Measurements from ENCODE around the gene EHBP1L1. TPM values are rescaled to one million over a fixed set of nuclear protein-coding genes. Genes with fewer than 3 reads are reported as not detected.

Gene EHBP1L1
- total RNA-seq, 2 experiments from 2014 or later: 94.0 to 99.4 TPM

GRCh38 chr11:65615950-65616574, 40.2 kb downstream of the EHBP1L1 start:
- Mint-ChIP-seq H3K27me3 (no peaks in the 10 kb centered on the region), H3K36me3 (ENCODE audit: low read depth) (peaks cover 38% of the 10 kb centered on the region), H3K27ac (peak overlapping the region; percentile 97), H3K9me3 (no peaks in the 10 kb centered on the region), H3K4me3 (peak overlapping the region; percentile 93), H3K4me1 (ENCODE audit: low read depth) (peaks cover 39% of the 10 kb centered on the region)
- intact Hi-C loops (cut with micrococcal nuclease): loop anchor here (2.0 kb wide), 1 partner anchor 41 kb away; no protein-coding TSS in a partner anchor
- no peak for TF ChIP-seq CTCF (IDR thresholded peaks at IDR 0.05)
- ChIA-PET CTCF (interaction anchor here (0.9 to 3.4 kb wide), 15 partner anchors 10 to 164 kb away, joined by 3 to 25 read pairs (median 4); partner anchors contain the start of genes AP5B1, EHBP1L1, FAM89B and SIPA1), POLR2A (interaction anchor here (0.9 to 5.3 kb wide), 22 partner anchors 10 to 275 kb away, joined by 3 to 39 read pairs (median 6); partner anchors contain the start of genes KAT5, KCNK7, MALAT1 and MUS81)
- ATAC-seq (no peak), DNase-seq (peak; percentile 66)

GRCh38 chr11:65616575-65617001, 40.7 kb downstream of the EHBP1L1 start:
- no peaks in the 10 kb centered on the region for H3K27me3 Mint-ChIP-seq
- ChIA-PET POLR2A (interaction anchor here (0.8 to 5.3 kb wide), 8 partner anchors 9 to 91 kb away, joined by 3 to 39 read pairs (median 4); partner anchors contain the start of genes SCYL1 and SIPA1), CTCF (interaction anchor here (0.9 to 2.4 kb wide), 9 partner anchors 9 to 114 kb away, joined by 3 to 12 read pairs (median 3); partner anchors contain the start of gene ZNRD2)
- H3K4me3 Mint-ChIP-seq: peak overlapping the region; percentile 93
- peaks cover 39% of the 10 kb centered on the region for H3K36me3 Mint-ChIP-seq (ENCODE audit: low read depth)
- intact Hi-C loops (cut with micrococcal nuclease): no loop called here
- no peaks in the 10 kb centered on the region for H3K9me3 Mint-ChIP-seq
- ATAC-seq: no peak
- no peak for TF ChIP-seq CTCF (IDR thresholded peaks at IDR 0.05)
- peak overlapping the region; percentile 93 for H3K27ac Mint-ChIP-seq
- peaks cover 35% of the 10 kb centered on the region for H3K4me1 Mint-ChIP-seq (ENCODE audit: low read depth)
- peak; percentile 66 for DNase-seq

- Mint-ChIP-seq H3K36me3 (ENCODE audit: low read depth) (peaks cover 38% of the 10 kb centered on the region), H3K27ac (peak overlapping the region; percentile 93), H3K9me3 (no peaks in the 10 kb centered on the region), H3K4me3 (peak overlapping the region; percentile 93), H3K4me1 (ENCODE audit: low read depth) (peaks cover 31% of the 10 kb centered on the region), H3K27me3 (no peaks in the 10 kb centered on the region)
- CTCF ChIA-PET: interaction anchor here (0.9 to 2.4 kb wide), 9 partner anchors 9 to 77 kb away, joined by 3 to 12 read pairs (median 4); partner anchors contain the start of gene ZNRD2
- POLR2A ChIA-PET: interaction anchor here (0.8 to 5.3 kb wide), 7 partner anchors 8 to 46 kb away, joined by 3 to 39 read pairs (median 4); partner anchors contain the start of gene SIPA1
- intact Hi-C loops (cut with micrococcal nuclease): no loop called here
- DNase-seq (no peak), ATAC-seq (no peak)
- no peak for TF ChIP-seq CTCF (IDR thresholded peaks at IDR 0.05)
Observed at GRCh38 chr11:65617136-65617850, 41.4 kb downstream of the EHBP1L1 start.

GRCh38 chr11:65617990-65618751, 42.3 kb downstream of the EHBP1L1 start:
- no peaks in the 10 kb centered on the region for H3K9me3 Mint-ChIP-seq
- POLR2A ChIA-PET: interaction anchor here (0.7 to 5.3 kb wide), 5 partner anchors 11 to 41 kb away, joined by 4 to 39 read pairs (median 5); partner anchors contain the start of gene SIPA1

More at GRCh38 chr11:65617990-65618751, 42.3 kb downstream of the EHBP1L1 start:
- no peak for ATAC-seq
- Mint-ChIP-seq H3K27ac (peak overlapping the region; percentile 74), H3K36me3 (ENCODE audit: low read depth) (peaks cover 34% of the 10 kb centered on the region), H3K27me3 (no peaks in the 10 kb centered on the region), H3K4me1 (ENCODE audit: low read depth) (peaks cover 22% of the 10 kb centered on the region), H3K4me3 (peak overlapping the region; percentile 93)
- DNase-seq: no peak
- intact Hi-C loops (cut with micrococcal nuclease): no loop called here
- CTCF ChIA-PET: interaction anchor here (1.2 to 2.4 kb wide), 3 partner anchors 8 to 15 kb away, joined by 3 to 12 read pairs (median 5); no protein-coding TSS in a partner anchor
- no peak for TF ChIP-seq CTCF (IDR thresholded peaks at IDR 0.05)

Data from activated CD8-positive, alpha-beta T cell treated with anti-CD3 and anti-CD28 coated beads for 36 hours (primary cell).